HCT116 (cell line): ENCODE data around the gene OTUD3. TPM values are rescaled to one million over a fixed set of nuclear protein-coding genes. Genes with fewer than 3 reads are reported as not detected.

Source experiments
- ATAC-seq: fragments of 200-7000 bp; cut with Tn5 transposase; 2 replicates; pipeline ENCODE4 v1.9.1; 2020; ENCODE audit warnings: mild to moderate bottlenecking, moderate library complexity
- BruUV-seq: library from RNA; stranded (reverse); fragments of 400-500 nt; replicated peaks from 2 replicates; lab custom pipeline; 2021; lab: Mats Ljungman, UMichigan
- CTCF ChIA-PET: fragments of 300-600 bp; sonication (Branson Sonifier 250); formaldehyde crosslinking; loops from one replicate; lab custom pipeline; 2021; ENCODE audit warnings: antibody characterized with exemption; lab: Charles Lee
- POLR2A ChIA-PET: fragments of 300-600, 350-600 bp; sonication (Branson Sonifier 250); formaldehyde crosslinking; loops from one replicate; lab custom pipeline; 2021; ENCODE audit warnings: antibody characterized with exemption; lab: Charles Lee
- RAD21 ChIA-PET, 2 experiments: fragments of 300-600 bp; sonication (Branson Sonifier 250); formaldehyde crosslinking; loops; one replicate each; lab custom pipeline; 2023; ENCODE audit warnings: low total read pairs in 2 of 2; ENCODE audit not compliant: uncharacterized antibody in 2 of 2, unreplicated experiment in 2 of 2, low non-redundant PET in 1 of 2; lab: Charles Lee
- DNase-seq: peaks from one replicate; pipeline ENCODE4 v3.0.0-alpha.2; 2010; ENCODE audit warnings: low read depth, low spot score
- H2AFZ ChIP-seq: fragments of 200-600 bp; shearing (Covaris generic), sonication (generic); 2 replicates; pipeline ENCODE4 v1.6.1; 2017; ENCODE audit warnings: low read depth, mixed run types, mixed read lengths, antibody characterized with exemption, low read length; ENCODE audit not compliant: poor library complexity, severe bottlenecking
- H3K27ac ChIP-seq: 2 replicates; pipeline ENCODE4 v1.5.1; 2012; ENCODE audit warnings: low read depth, low read length
- H3K27me3 ChIP-seq: fragments of 200-600 bp; sonication (generic); 2 replicates; pipeline ENCODE4 v1.6.1; 2016; ENCODE audit warnings: mixed run types, low read length, mixed read lengths; ENCODE audit not compliant: insufficient read depth
- H3K36me3 ChIP-seq, 2 experiments: fragments of 200-500 bp in 1 of 2; fragments of 200-600 bp in 1 of 2; sonication (Bioruptor generic) in 1 of 2; sonication (generic) in 1 of 2; 2 replicates each; pipeline versions ENCODE4 v1.5.1 to v1.6.1; 2014 to 2016; ENCODE audit warnings: low read length in 2 of 2, inconsistent platforms in 1 of 2, mixed read lengths in 1 of 2, mixed run types in 1 of 2; ENCODE audit not compliant: insufficient read depth in 2 of 2, control insufficient read depth in 1 of 2
- H3K4me1 ChIP-seq, 2 experiments: fragments of 200-600 bp in 1 of 2; sonication (generic) in 1 of 2; 2 replicates each; pipeline versions ENCODE4 v1.5.1 to v1.6.1; 2012 to 2017; ENCODE audit warnings: low read length in 2 of 2, inconsistent platforms in 1 of 2, mild to moderate bottlenecking in 1 of 2, mixed read lengths in 1 of 2, mixed run types in 1 of 2, moderate library complexity in 1 of 2; ENCODE audit not compliant: insufficient read depth in 2 of 2, control insufficient read depth in 1 of 2
- H3K4me2 ChIP-seq: fragments of 200-600 bp; sonication (generic); 2 replicates; pipeline ENCODE4 v1.6.1; 2017; ENCODE audit warnings: mixed run types, low read length, mixed read lengths
- H3K4me3 ChIP-seq, 2 experiments: fragments of 200-600 bp in 1 of 2; sonication (generic) in 1 of 2; replicated peaks in 1 of 2; 2 replicates each; pipeline ENCODE4 v1.5.1; 2011 to 2016; ENCODE audit warnings: low read length in 2 of 2, control low read depth in 1 of 2, low read depth in 1 of 2, mild to moderate bottlenecking in 1 of 2, mixed read lengths in 1 of 2, mixed run types in 1 of 2
- H3K79me2 ChIP-seq: fragments of 200-600 bp; sonication (generic); 2 replicates; pipeline ENCODE4 v1.6.1; 2017; ENCODE audit warnings: mild to moderate bottlenecking, mixed run types, low read length, moderate library complexity, mixed read lengths; ENCODE audit not compliant: insufficient read depth
- H3K9ac ChIP-seq: fragments of 200-600 bp; sonication (generic); 2 replicates; pipeline ENCODE4 v1.6.1; 2016; ENCODE audit warnings: low read length, mixed read lengths
- H3K9me2 ChIP-seq: fragments of 200-600 bp; sonication (generic), shearing (Covaris generic); 2 replicates; pipeline ENCODE4 v1.6.1; 2017; ENCODE audit warnings: mixed run types, mild to moderate bottlenecking, moderate library complexity; ENCODE audit not compliant: insufficient read depth
- H3K9me3 ChIP-seq, 2 experiments: fragments of 200-500 bp in 1 of 2; fragments of 200-600 bp in 1 of 2; sonication (Bioruptor generic) in 1 of 2; sonication (generic) in 1 of 2; 2 replicates each; pipeline ENCODE4 v1.6.1; 2014 to 2017; ENCODE audit warnings: low read length in 2 of 2, mixed read lengths in 2 of 2, inconsistent platforms in 1 of 2, low read depth in 1 of 2, mild to moderate bottlenecking in 1 of 2, mixed run types in 1 of 2, moderate library complexity in 1 of 2; ENCODE audit not compliant: control insufficient read depth in 1 of 2, insufficient read depth in 1 of 2
- H4K20me1 ChIP-seq: fragments of 200-600 bp; sonication (generic), shearing (Covaris generic); 2 replicates; pipeline ENCODE4 v1.6.1; 2017; ENCODE audit warnings: mixed run types, mild to moderate bottlenecking, moderate library complexity; ENCODE audit not compliant: insufficient read depth
- EGR1 ChIP-seq: IDR thresholded peaks from 2 replicates; pipeline ENCODE4 v1.6.1; 2012; ENCODE audit warnings: low read depth
- FOSL1 ChIP-seq: IDR thresholded peaks from 2 replicates; pipeline ENCODE4 v1.6.1; 2012; ENCODE audit warnings: low read depth
- JUND ChIP-seq: IDR thresholded peaks from 2 replicates; pipeline ENCODE4 v1.6.1; 2012
- RAD21 ChIP-seq: IDR thresholded peaks from 2 replicates; pipeline ENCODE4 v1.6.1; 2012; ENCODE audit warnings: low read depth, mild to moderate bottlenecking
- REST ChIP-seq: IDR thresholded peaks from 2 replicates; pipeline ENCODE4 v1.6.1; 2012; ENCODE audit warnings: low read depth
- SIN3A ChIP-seq: IDR thresholded peaks from 2 replicates; pipeline ENCODE4 v1.6.1; 2012; ENCODE audit warnings: low read depth
- SP1 ChIP-seq: IDR thresholded peaks from 2 replicates; pipeline ENCODE4 v1.6.1; 2012; ENCODE audit warnings: low read depth
- ZFX ChIP-seq: fragments of 450-650 bp; IDR thresholded peaks from 2 replicates; pipeline ENCODE4 v1.6.1; 2017
- ZNF274 ChIP-seq: fragments of 200-500 bp; sonication (Bioruptor generic); IDR thresholded peaks from 2 replicates; pipeline ENCODE4 v1.6.1; 2014; ENCODE audit warnings: mild to moderate bottlenecking, low read depth, low read length, inconsistent platforms
- intact Hi-C: fragments of 100-400 bp; cut with micrococcal nuclease; formaldehyde crosslinking; loops from 2 replicates; pipeline ENCODE4 v1.10.0; 2022
- total RNA-seq: library from RNA; stranded (reverse); gene quantifications from one replicate; pipeline ENCODE4 v1.2.1, GENCODE V29; 2021; ENCODE audit not compliant: unreplicated experiment

The OTUD3 gene
- total RNA-seq, 1 experiment from 2014 or later, result 15.0 TPM

GRCh38 chr1:19946331-19946751 is 64.1 kb downstream of the OTUD3 start:
- H3K27ac ChIP-seq, result no peak overlapping the region
- no peaks in the 10 kb centered on the region for H3K9me3 ChIP-seq
- DNase-seq (no peak), ATAC-seq (no peak)
- no peaks in the 10 kb centered on the region for H3K27me3 ChIP-seq
- POLR2A ChIA-PET, result no interaction called here
- RAD21 ChIA-PET, result no interaction called here
- H3K79me2 ChIP-seq, result no peaks in the 10 kb centered on the region
- no peaks in the 10 kb centered on the region for H4K20me1 ChIP-seq
- BruUV-seq, result no TSS peak
- no peak overlapping the region for H3K4me3 ChIP-seq
- H3K9me2 ChIP-seq, result no peaks in the 10 kb centered on the region
- H2AFZ ChIP-seq, result no peak overlapping the region
- H3K36me3 ChIP-seq, result no peaks in the 10 kb centered on the region
- no peak overlapping the region for H3K9ac ChIP-seq
- TF ChIP-seq ZFX (no peak), ZNF274 (no peak), REST (no peak), EGR1 (no peak), SP1 (no peak), FOSL1 (no peak), SIN3A (no peak), JUND (no peak), RAD21 (no peak)
- peaks cover 3 to 6% of the 10 kb centered on the region in 2 experiments; a peak in 3 of 4 replicates for H3K4me1 ChIP-seq
- intact Hi-C loops, result no loop called here
- CTCF ChIA-PET, result no interaction called here
- no peak overlapping the region for H3K4me2 ChIP-seq
